Spleen (tissue), 11 donors: ENCODE results near the gene POLA1. TPM values are rescaled to one million over a fixed set of nuclear protein-coding genes. Genes with fewer than 3 reads are reported as not detected.

Source experiments
- DNase-seq: peaks from one replicate; pipeline ENCODE4 v3.0.0-alpha.2; 2020
- H3K27ac ChIP-seq, 8 donors: fragments of 200-600 bp; sonication (generic) in 7 of 8; 1 replicate in 4 of 8; 2 replicates in 4 of 8; pipeline versions ENCODE4 v1.5.0 to v1.8.0; 2016 to 2021; ENCODE audit warnings: inconsistent platforms in 4 of 8, mild to moderate bottlenecking in 4 of 8, moderate library complexity in 1 of 8
- H3K27me3 ChIP-seq, 7 donors: fragments of 200-600 bp; sonication (generic) in 6 of 7; replicated peaks in 1 of 7; 1 replicate in 4 of 7; 2 replicates in 3 of 7; pipeline versions ENCODE4 v1.5.0 to v1.8.0; 2016 to 2021; ENCODE audit warnings: inconsistent platforms in 3 of 7, mild to moderate bottlenecking in 1 of 7
- H3K36me3 ChIP-seq, 6 donors: fragments of 200-600 bp; sonication (generic) in 5 of 6; 1 replicate in 4 of 6; 2 replicates in 2 of 6; pipeline versions ENCODE4 v1.5.0 to v1.8.0; 2016 to 2021; ENCODE audit warnings: inconsistent platforms in 2 of 6
- H3K4me1 ChIP-seq, 6 donors: fragments of 200-600 bp; sonication (generic) in 5 of 6; 1 replicate in 3 of 6; 2 replicates in 3 of 6; pipeline versions ENCODE4 v1.5.0 to v1.8.0; 2016 to 2021; ENCODE audit warnings: inconsistent platforms in 3 of 6
- H3K4me3 ChIP-seq, 8 donors: fragments of 200-600 bp; sonication (generic) in 7 of 8; 1 replicate in 4 of 8; 2 replicates in 4 of 8; pipeline versions ENCODE4 v1.5.0 to v1.8.0; 2016 to 2021; ENCODE audit warnings: inconsistent platforms in 4 of 8, mild to moderate bottlenecking in 4 of 8, moderate library complexity in 2 of 8
- H3K9me3 ChIP-seq, 8 donors: fragments of 200-600 bp; sonication (generic) in 7 of 8; 1 replicate in 4 of 8; 2 replicates in 4 of 8; pipeline versions ENCODE4 v1.5.0 to v1.8.0; 2016 to 2021; ENCODE audit warnings: inconsistent platforms in 4 of 8
- CTCF ChIP-seq, 11 experiments: fragments of 200-600 bp in 7 of 11; fragments of 450-650 bp in 4 of 11; sonication (generic) in 4 of 11; IDR thresholded peaks in 8 of 11; conservative IDR thresholded peaks in 3 of 11; 1 replicate in 7 of 11; 2 replicates in 4 of 11; pipeline versions ENCODE4 v1.4.0 to v1.8.0; 2016 to 2021; ENCODE audit warnings: antibody characterized with exemption in 11 of 11, inconsistent platforms in 4 of 11, mild to moderate bottlenecking in 1 of 11
- POLR2A ChIP-seq, 3 donors: fragments of 450-650 bp; IDR thresholded peaks; one replicate each; pipeline ENCODE4 v1.5.1; 2017; ENCODE audit warnings: antibody characterized with exemption in 3 of 3, mild to moderate bottlenecking in 1 of 3
- POLR2AphosphoS5 ChIP-seq, 3 donors: sonication (generic); formaldehyde crosslinking; IDR thresholded peaks; one replicate each; pipeline ENCODE4 v1.5.1; 2017; ENCODE audit warnings: antibody characterized with exemption in 3 of 3
- WGBS, 5 donors: extraction: QIAGEN DNeasy Blood & Tissue Kit in 3 of 5; methylation state at CpG; one replicate each; pipeline versions ENCODE4 v1.1.5 to v1.1.7; 2013 to 2018; 5-methylcytosine and 5-hydroxymethylcytosine counted together
- intact Hi-C: fragments of 100-400 bp; cut with DNase I; formaldehyde crosslinking; loops from one replicate; pipeline ENCODE4 v1.15.0; 2023; ENCODE audit warnings: low total_unique reads
- polyA plus RNA-seq, 3 donors: library from polyadenylated mRNA; stranded (reverse); fragments of 200-250 nt; gene quantifications; one replicate each; pipeline ENCODE4 v1.2.1, GENCODE V29; 2013
- total RNA-seq, 7 donors: library from RNA; depleted of rRNA in 3 of 7; stranded (reverse); fragments of >200 nt in 3 of 7; fragmentation: NEBNext Ultra II Directional in 4 of 7; extraction: Animal tissue kit (Norgen Biotek cat#: 25700) in 4 of 7; gene quantifications; one replicate each; pipeline versions ENCODE4 v1.1.0 to v1.2.1, GENCODE V29; 2016 to 2021
- donor health status: healthy with polysubstance abuse.
- donor health status: DM: no; HTN: no; CAD: no; lungs with moderate emphysema.
- donor health status: DM: no; HTN: no; CAD: no.
- donor health status: Bipolar disorder and iron deficiency.
- donor health status: healthy.
- donor health status: DM: no; HTN: no; CAD: no.
- donor health status: DM: yes; HTN: yes; CAD: no.

POLA1 gene
- total and polyA plus RNA-seq, 10 donors, result 2.1 to 15.4 (median 10.6) TPM

- Histone ChIP-seq H3K27ac (no peak overlapping the region), H3K36me3 (peaks cover 0 to 45% (median 5%) of the 10 kb centered on the region in 6 donors), H3K4me1 (no peaks in the 10 kb centered on the region), H3K27me3 (no peaks in the 10 kb centered on the region), H3K9me3 (no peaks in the 10 kb centered on the region), H3K4me3 (no peak overlapping the region)
- intact Hi-C loops, result no loop called here
- no peak for DNase-seq
- TF ChIP-seq CTCF (IDR thresholded peaks at IDR 0.05 in 8 of 11, conservative IDR thresholded peaks at IDR 0.05 in 3 of 11) (no peak), POLR2AphosphoS5 (IDR thresholded peaks at IDR 0.05) (no peak), POLR2A (IDR thresholded peaks at IDR 0.05) (no peak)
- 70 to 93% (median 91%) methylated on average over 2 of the region's 2 CpGs for WGBS, 5 donors
These were observed 134.9 kb downstream of the POLA1 start for GRCh38 chrX:24828600-24828999.

GRCh38 chrX:24833695-24834094 lies 140.0 kb downstream of the POLA1 start:
- intact Hi-C loops, result no loop called here
- TF ChIP-seq POLR2A (IDR thresholded peaks at IDR 0.05) (no peak), CTCF (IDR thresholded peaks at IDR 0.05 in 8 of 11, conservative IDR thresholded peaks at IDR 0.05 in 3 of 11) (no peak), POLR2AphosphoS5 (IDR thresholded peaks at IDR 0.05) (no peak)
- Histone ChIP-seq H3K27ac (no peak overlapping the region), H3K27me3 (no peaks in the 10 kb centered on the region), H3K9me3 (no peaks in the 10 kb centered on the region), H3K36me3 (peaks cover 0 to 10% (median 0%) of the 10 kb centered on the region in 6 donors), H3K4me3 (no peak overlapping the region), H3K4me1 (no peaks in the 10 kb centered on the region)
- no peak for DNase-seq
- 74 to 91% (median 87%) methylated on average over 5 of the region's 5 CpGs for WGBS, 5 donors

GRCh38 chrX:24837966-24838365 lies 144.2 kb downstream of the POLA1 start:
- no peak for TF ChIP-seq POLR2A (IDR thresholded peaks at IDR 0.05)
- TF ChIP-seq POLR2AphosphoS5 (IDR thresholded peaks at IDR 0.05), result no peak
- no peak for TF ChIP-seq CTCF (IDR thresholded peaks at IDR 0.05 in 8 of 11, conservative IDR thresholded peaks at IDR 0.05 in 3 of 11)
- H3K4me1 ChIP-seq, result no peaks in the 10 kb centered on the region
- no peak overlapping the region for H3K4me3 ChIP-seq
- no peaks in the 10 kb centered on the region for H3K9me3 ChIP-seq
- intact Hi-C loops, result no loop called here
- DNase-seq, result no peak
- H3K27me3 ChIP-seq, result no peaks in the 10 kb centered on the region
- H3K27ac ChIP-seq, result no peak overlapping the region
- no peaks in the 10 kb centered on the region for H3K36me3 ChIP-seq

GRCh38 chrX:24838629-24839028 lies 144.9 kb downstream of the POLA1 start:
- DNase-seq, result no peak
- no peak for TF ChIP-seq POLR2A (IDR thresholded peaks at IDR 0.05)
- TF ChIP-seq CTCF (IDR thresholded peaks at IDR 0.05 in 8 of 11, conservative IDR thresholded peaks at IDR 0.05 in 3 of 11), result peak in 10 of 11 experiments; percentile 5 to 54 (median 41)
- intact Hi-C loops, result no loop called here

More at GRCh38 chrX:24838629-24839028, 144.9 kb downstream of the POLA1 start:
- H3K36me3 ChIP-seq, result no peaks in the 10 kb centered on the region
- WGBS, 5 donors, result 30 to 66% (median 60%) methylated on average over 3 of the region's 3 CpGs
- no peak overlapping the region for H3K4me3 ChIP-seq
- H3K27me3 ChIP-seq, result no peaks in the 10 kb centered on the region
- H3K4me1 ChIP-seq, result no peaks in the 10 kb centered on the region
- H3K27ac ChIP-seq, result no peak overlapping the region
- H3K9me3 ChIP-seq, result no peaks in the 10 kb centered on the region
